ENCODE results near the gene DDX10.

The DDX10 gene

GRCh38 chr11:108624196-108624925 is 40.5 kb upstream of the DDX10 start:
- no peak overlapping the region for H3K27ac ChIP-seq
- TF ChIP-seq CTCF (IDR thresholded peaks at IDR 0.05) (no peak), ZFX (IDR thresholded peaks at IDR 0.05; ENCODE audit: borderline replicate concordance) (no peak)

GRCh38 chr11:108628326-108628725 is 36.5 kb upstream of the DDX10 start:
- TF ChIP-seq ZFX (IDR thresholded peaks at IDR 0.05; ENCODE audit: borderline replicate concordance), result no peak
- no peak for TF ChIP-seq CTCF (IDR thresholded peaks at IDR 0.05)
- H3K27ac ChIP-seq, result no peak overlapping the region

GRCh38 chr11:108628812-108629211 is 36.1 kb upstream of the DDX10 start:
- TF ChIP-seq CTCF (IDR thresholded peaks at IDR 0.05), result no peak
- H3K27ac ChIP-seq, result no peak overlapping the region

- no peak for TF ChIP-seq CTCF (IDR thresholded peaks at IDR 0.05)
- no peak for TF ChIP-seq ZFX (IDR thresholded peaks at IDR 0.05; ENCODE audit: borderline replicate concordance)
- H3K27ac ChIP-seq, result no peak overlapping the region
Observed at GRCh38 chr11:108629274-108629673, 35.6 kb upstream of the DDX10 start.

- H3K27ac ChIP-seq, result no peak overlapping the region
- TF ChIP-seq ZFX (IDR thresholded peaks at IDR 0.05; ENCODE audit: borderline replicate concordance) (no peak), CTCF (IDR thresholded peaks at IDR 0.05) (no peak)
Observed at GRCh38 chr11:108632041-108632704, 32.7 kb upstream of the DDX10 start.

- TF ChIP-seq ZFX (IDR thresholded peaks at IDR 0.05; ENCODE audit: borderline replicate concordance), result no peak
- TF ChIP-seq CTCF (IDR thresholded peaks at IDR 0.05), result no peak
Observed at GRCh38 chr11:108635106-108635505, 29.8 kb upstream of the DDX10 start.

GRCh38 chr11:108636222-108636621 is 28.6 kb upstream of the DDX10 start:
- no peak for TF ChIP-seq CTCF (IDR thresholded peaks at IDR 0.05)
- no peak overlapping the region for H3K27ac ChIP-seq

More at GRCh38 chr11:108635106-108635505, 29.8 kb upstream of the DDX10 start:
- no peak overlapping the region for H3K27ac ChIP-seq
